Fibroblast of lung (primary cell): ENCODE data around the gene DDX10.

Experiments
- EZH2 ChIP-seq: IDR thresholded peaks from 2 replicates; pipeline ENCODE4 v1.5.1; 2012; ENCODE audit warnings: low read length, control low read depth, mild to moderate bottlenecking; ENCODE audit errors: missing control alignments
- TF ChIP-seq, protein P1 (sequence below), 2 donors: IDR thresholded peaks in 1 of 2; conservative IDR thresholded peaks in 1 of 2; 1 replicate in 1 of 2; 2 replicates in 1 of 2; pipeline ENCODE4 v1.5.1; 2011 to 2012; ENCODE audit warnings: low read length in 2 of 2, control low read depth in 1 of 2, inconsistent platforms in 1 of 2, low read depth in 1 of 2, mild to moderate bottlenecking in 1 of 2

DNA sequence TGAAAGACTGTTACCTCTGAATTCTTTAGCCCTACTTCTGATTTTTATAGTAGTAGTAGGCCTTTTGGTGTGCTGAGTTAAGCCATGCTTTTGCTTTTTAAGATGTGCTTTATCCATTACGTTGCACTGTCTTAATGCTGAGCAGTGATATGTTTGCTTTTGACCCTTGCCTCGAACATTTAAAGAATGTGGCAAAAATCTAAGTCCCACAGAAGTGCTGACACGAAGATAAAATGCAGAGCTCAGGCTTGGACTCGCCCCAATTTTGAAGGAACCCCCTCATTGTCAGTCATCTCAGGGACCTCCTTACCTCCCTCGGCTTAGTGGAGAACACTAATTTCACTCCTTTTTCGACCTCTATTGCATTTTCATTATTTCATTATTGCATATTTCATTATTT lies 272.9 kb downstream of the DDX10 start:
- TF ChIP-seq, protein P1, sequence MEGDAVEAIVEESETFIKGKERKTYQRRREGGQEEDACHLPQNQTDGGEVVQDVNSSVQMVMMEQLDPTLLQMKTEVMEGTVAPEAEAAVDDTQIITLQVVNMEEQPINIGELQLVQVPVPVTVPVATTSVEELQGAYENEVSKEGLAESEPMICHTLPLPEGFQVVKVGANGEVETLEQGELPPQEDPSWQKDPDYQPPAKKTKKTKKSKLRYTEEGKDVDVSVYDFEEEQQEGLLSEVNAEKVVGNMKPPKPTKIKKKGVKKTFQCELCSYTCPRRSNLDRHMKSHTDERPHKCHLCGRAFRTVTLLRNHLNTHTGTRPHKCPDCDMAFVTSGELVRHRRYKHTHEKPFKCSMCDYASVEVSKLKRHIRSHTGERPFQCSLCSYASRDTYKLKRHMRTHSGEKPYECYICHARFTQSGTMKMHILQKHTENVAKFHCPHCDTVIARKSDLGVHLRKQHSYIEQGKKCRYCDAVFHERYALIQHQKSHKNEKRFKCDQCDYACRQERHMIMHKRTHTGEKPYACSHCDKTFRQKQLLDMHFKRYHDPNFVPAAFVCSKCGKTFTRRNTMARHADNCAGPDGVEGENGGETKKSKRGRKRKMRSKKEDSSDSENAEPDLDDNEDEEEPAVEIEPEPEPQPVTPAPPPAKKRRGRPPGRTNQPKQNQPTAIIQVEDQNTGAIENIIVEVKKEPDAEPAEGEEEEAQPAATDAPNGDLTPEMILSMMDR (conservative IDR thresholded peaks at IDR 0.05 in 1 of 2, IDR thresholded peaks at IDR 0.05 in 1 of 2; ENCODE audit: low read depth in 1 of 2, low read length in 2 of 2) = no peak
- TF ChIP-seq EZH2 = no peak
